ENCODE results near the gene BHLHE41. TPM values are rescaled to one million over a fixed set of nuclear protein-coding genes. Genes with fewer than 3 reads are reported as not detected.

BHLHE41 gene
- polyA plus RNA-seq, 1 of the 3 experiments (the other 2 are of a cell fraction), result 16.1 TPM

DNA sequence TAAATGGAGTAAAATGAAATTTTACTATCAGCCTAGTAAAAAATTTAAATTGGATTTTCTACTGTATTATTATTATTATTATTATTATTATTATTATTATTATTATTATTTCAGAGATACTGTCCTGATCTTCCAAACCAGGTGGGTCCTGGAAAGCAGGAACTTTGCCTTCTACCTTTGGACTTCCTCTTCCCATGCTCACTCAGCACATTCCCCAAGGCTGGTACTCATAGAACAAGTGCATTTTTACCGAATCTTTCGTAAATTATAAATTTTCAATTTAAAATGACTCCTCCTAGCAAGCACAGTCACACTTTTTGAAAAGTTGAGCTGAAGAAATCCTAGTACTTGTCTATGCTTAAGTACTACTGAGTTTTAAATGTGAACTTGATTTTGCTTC lies 29.7 kb downstream of the BHLHE41 start:
- 84% methylated on average over 2 of the region's 2 CpGs for WGBS (ENCODE audit: low lambda C conversion rate)

DNA sequence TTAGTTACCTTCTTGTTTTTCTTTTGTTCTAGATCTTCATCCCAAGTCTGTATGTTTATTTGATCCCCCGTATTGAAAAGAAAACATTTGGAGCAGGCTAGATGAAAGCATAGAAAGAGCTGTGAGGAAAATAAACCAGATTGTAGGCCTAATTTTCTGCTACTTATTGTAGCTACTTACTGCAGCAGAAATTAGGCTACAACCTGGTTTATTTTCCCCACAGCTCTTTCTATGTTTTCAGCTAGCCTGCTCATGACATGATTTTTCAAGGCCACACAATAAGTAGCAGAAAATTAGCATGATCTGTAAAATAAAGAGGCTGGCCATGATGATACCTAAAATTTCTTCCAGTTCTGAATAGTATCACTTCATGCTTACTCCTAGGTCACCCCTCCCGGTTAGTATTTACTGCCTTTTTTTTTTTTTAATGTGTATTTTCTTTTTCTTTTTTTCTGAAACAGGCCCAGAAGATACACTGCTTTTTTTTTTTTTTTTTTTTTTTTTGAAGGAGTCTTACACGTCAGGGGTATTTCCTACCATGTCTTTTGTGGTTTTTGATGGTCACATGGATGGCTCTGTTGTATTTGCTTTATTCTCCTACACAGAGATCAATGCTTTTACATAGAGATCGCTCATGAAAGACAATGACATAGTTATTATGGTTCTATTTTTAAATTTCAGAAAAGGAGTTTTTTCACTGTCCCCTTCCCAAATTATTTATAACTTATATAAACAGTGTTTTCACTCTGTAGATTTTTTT lies 32.3 kb downstream of the BHLHE41 start:
- Histone ChIP-seq H3K4me3 (ENCODE audit: low read depth in 2 of 2, low read length in 1 of 2) (no peak overlapping the region), H3K4me2 (no peak overlapping the region), H4K20me1 (ENCODE audit: insufficient read depth) (no peaks in the 10 kb centered on the region), H3K4me1 (ENCODE audit: control insufficient read depth in 1 of 2, insufficient read depth in 2 of 2, low read depth in 1 of 2, low read length in 1 of 2) (no peaks in the 10 kb centered on the region; a peak in 3 of 4 replicates), H3K9me3 (no peaks in the 10 kb centered on the region), H3K27me3 (ENCODE audit: insufficient read depth) (no peaks in the 10 kb centered on the region), H3K9ac (no peak overlapping the region), H3K36me3 (replicated peaks in 1 of 2; ENCODE audit: control insufficient read depth in 1 of 2, insufficient read depth in 2 of 2, low read length in 1 of 2) (no peaks in the 10 kb centered on the region), H3K79me2 (ENCODE audit: insufficient read depth) (no peaks in the 10 kb centered on the region), H3K9me2 (no peaks in the 10 kb centered on the region), H3K27ac (ENCODE audit: low read depth in 2 of 2, low read length in 1 of 2) (no peak overlapping the region), H2AFZ (ENCODE audit: low read depth) (no peak overlapping the region), H3F3A (replicated peaks; ENCODE audit: insufficient read depth) (no peaks in the 10 kb centered on the region)
- ChIA-PET CTCF (interaction anchor here (0.6 to 1.9 kb wide), 18 partner anchors 8 to 696 kb away, joined by 3 to 21 read pairs (median 3); partner anchors contain the start of gene RASSF8), POLR2A (interaction anchor here (0.6 kb wide), 1 partner anchor 562 kb away, joined by 4 read pairs; no protein-coding TSS in a partner anchor)
- no peak for DNase-seq
- TF ChIP-seq TEAD4 (IDR thresholded peaks at IDR 0.05; ENCODE audit: borderline replicate concordance, insufficient read depth), result no peak
- TF ChIP-seq, protein P1, sequence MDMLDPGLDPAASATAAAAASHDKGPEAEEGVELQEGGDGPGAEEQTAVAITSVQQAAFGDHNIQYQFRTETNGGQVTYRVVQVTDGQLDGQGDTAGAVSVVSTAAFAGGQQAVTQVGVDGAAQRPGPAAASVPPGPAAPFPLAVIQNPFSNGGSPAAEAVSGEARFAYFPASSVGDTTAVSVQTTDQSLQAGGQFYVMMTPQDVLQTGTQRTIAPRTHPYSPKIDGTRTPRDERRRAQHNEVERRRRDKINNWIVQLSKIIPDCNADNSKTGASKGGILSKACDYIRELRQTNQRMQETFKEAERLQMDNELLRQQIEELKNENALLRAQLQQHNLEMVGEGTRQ (IDR thresholded peaks at IDR 0.05; ENCODE audit: borderline replicate concordance, low read depth, low read length), result no peak
- no peak for TF ChIP-seq EZH2phosphoT487 (IDR thresholded peaks at IDR 0.05; ENCODE audit: borderline replicate concordance, low read depth)
- no peak for TF ChIP-seq RAD21 (IDR thresholded peaks at IDR 0.05; ENCODE audit: low read length)
- WGBS (ENCODE audit: low lambda C conversion rate), result 89% methylated on average over 4 of the region's 4 CpGs

More for the DNA sequence above, 29.7 kb downstream of the BHLHE41 start:
- no peak overlapping the region for H3K4me2 ChIP-seq
- POLR2A ChIA-PET, result no interaction called here
- no peaks in the 10 kb centered on the region for H3K27me3 ChIP-seq (ENCODE audit: insufficient read depth)
- DNase-seq, result no peak
- H3K4me3 ChIP-seq (ENCODE audit: low read depth in 2 of 2, low read length in 1 of 2), result no peak overlapping the region
- no peaks in the 10 kb centered on the region for H3K36me3 ChIP-seq (replicated peaks in 1 of 2; ENCODE audit: control insufficient read depth in 1 of 2, insufficient read depth in 2 of 2, low read length in 1 of 2)
- H3K9me3 ChIP-seq, result no peaks in the 10 kb centered on the region
- no peaks in the 10 kb centered on the region for H4K20me1 ChIP-seq (ENCODE audit: insufficient read depth)
- no peak overlapping the region for H3K9ac ChIP-seq
- no peaks in the 10 kb centered on the region for H3F3A ChIP-seq (replicated peaks; ENCODE audit: insufficient read depth)
- H2AFZ ChIP-seq (ENCODE audit: low read depth), result no peak overlapping the region
- H3K79me2 ChIP-seq (ENCODE audit: insufficient read depth), result no peaks in the 10 kb centered on the region
- CTCF ChIA-PET, result interaction anchor here (0.6 to 1.9 kb wide), 4 partner anchors 13 to 519 kb away, joined by 3 to 5 read pairs (median 4); partner anchors contain the start of gene BHLHE41
- TF ChIP-seq EZH2phosphoT487 (IDR thresholded peaks at IDR 0.05; ENCODE audit: borderline replicate concordance, low read depth), result no peak
- TF ChIP-seq, protein P2, sequence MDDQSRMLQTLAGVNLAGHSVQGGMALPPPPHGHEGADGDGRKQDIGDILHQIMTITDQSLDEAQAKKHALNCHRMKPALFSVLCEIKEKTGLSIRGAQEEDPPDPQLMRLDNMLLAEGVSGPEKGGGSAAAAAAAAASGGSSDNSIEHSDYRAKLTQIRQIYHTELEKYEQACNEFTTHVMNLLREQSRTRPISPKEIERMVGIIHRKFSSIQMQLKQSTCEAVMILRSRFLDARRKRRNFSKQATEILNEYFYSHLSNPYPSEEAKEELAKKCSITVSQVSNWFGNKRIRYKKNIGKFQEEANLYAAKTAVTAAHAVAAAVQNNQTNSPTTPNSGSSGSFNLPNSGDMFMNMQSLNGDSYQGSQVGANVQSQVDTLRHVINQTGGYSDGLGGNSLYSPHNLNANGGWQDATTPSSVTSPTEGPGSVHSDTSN (IDR thresholded peaks at IDR 0.05), result no peak
- no peak for TF ChIP-seq RFX5 (IDR thresholded peaks at IDR 0.05; ENCODE audit: low read length)
- TF ChIP-seq CHD2 (IDR thresholded peaks at IDR 0.05; ENCODE audit: low read length, partially characterized antibody), result no peak
- TF ChIP-seq GABPA (IDR thresholded peaks at IDR 0.05; ENCODE audit: low read depth), result no peak
- TF ChIP-seq, protein P3, sequence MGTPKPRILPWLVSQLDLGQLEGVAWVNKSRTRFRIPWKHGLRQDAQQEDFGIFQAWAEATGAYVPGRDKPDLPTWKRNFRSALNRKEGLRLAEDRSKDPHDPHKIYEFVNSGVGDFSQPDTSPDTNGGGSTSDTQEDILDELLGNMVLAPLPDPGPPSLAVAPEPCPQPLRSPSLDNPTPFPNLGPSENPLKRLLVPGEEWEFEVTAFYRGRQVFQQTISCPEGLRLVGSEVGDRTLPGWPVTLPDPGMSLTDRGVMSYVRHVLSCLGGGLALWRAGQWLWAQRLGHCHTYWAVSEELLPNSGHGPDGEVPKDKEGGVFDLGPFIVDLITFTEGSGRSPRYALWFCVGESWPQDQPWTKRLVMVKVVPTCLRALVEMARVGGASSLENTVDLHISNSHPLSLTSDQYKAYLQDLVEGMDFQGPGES (IDR thresholded peaks at IDR 0.05; ENCODE audit: low read depth, low read length), result no peak
- TF ChIP-seq YY1 (IDR thresholded peaks at IDR 0.05; ENCODE audit: low read depth), result no peak
- no peak for TF ChIP-seq MEF2A (IDR thresholded peaks at IDR 0.05; ENCODE audit: borderline replicate concordance, low read depth)
- no peak for TF ChIP-seq RCOR1 (IDR thresholded peaks at IDR 0.05; ENCODE audit: low read length)
- TF ChIP-seq, protein P4, sequence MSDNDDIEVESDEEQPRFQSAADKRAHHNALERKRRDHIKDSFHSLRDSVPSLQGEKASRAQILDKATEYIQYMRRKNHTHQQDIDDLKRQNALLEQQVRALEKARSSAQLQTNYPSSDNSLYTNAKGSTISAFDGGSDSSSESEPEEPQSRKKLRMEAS (IDR thresholded peaks at IDR 0.05; ENCODE audit: low read depth), result no peak
- TF ChIP-seq, protein P5, sequence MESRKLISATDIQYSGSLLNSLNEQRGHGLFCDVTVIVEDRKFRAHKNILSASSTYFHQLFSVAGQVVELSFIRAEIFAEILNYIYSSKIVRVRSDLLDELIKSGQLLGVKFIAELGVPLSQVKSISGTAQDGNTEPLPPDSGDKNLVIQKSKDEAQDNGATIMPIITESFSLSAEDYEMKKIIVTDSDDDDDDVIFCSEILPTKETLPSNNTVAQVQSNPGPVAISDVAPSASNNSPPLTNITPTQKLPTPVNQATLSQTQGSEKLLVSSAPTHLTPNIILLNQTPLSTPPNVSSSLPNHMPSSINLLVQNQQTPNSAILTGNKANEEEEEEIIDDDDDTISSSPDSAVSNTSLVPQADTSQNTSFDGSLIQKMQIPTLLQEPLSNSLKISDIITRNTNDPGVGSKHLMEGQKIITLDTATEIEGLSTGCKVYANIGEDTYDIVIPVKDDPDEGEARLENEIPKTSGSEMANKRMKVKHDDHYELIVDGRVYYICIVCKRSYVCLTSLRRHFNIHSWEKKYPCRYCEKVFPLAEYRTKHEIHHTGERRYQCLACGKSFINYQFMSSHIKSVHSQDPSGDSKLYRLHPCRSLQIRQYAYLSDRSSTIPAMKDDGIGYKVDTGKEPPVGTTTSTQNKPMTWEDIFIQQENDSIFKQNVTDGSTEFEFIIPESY (IDR thresholded peaks at IDR 0.05; ENCODE audit: borderline replicate concordance, low read depth), result no peak
- H3K27ac ChIP-seq (ENCODE audit: low read depth in 2 of 2, low read length in 1 of 2), result no peak overlapping the region
- H3K4me1 ChIP-seq (ENCODE audit: control insufficient read depth in 1 of 2, insufficient read depth in 2 of 2, low read depth in 1 of 2, low read length in 1 of 2), result no peaks in the 10 kb centered on the region; a peak in 2 of 4 replicates
- no peaks in the 10 kb centered on the region for H3K9me2 ChIP-seq
